Body of pancreas (tissue), 4 donors: ENCODE data around the gene DAB1.

Source experiments
- CTCF ChIP-seq, 7 experiments: fragments of 450-650 bp in 4 of 7; fragments of 200-600 bp in 3 of 7; sonication (generic) in 3 of 7; IDR thresholded peaks; one replicate each; pipeline ENCODE4 v1.5.1; 2016 to 2019; ENCODE audit warnings: antibody characterized with exemption in 7 of 7
- POLR2A ChIP-seq, 3 donors: fragments of 450-650 bp; IDR thresholded peaks; one replicate each; pipeline ENCODE4 v1.6.1; 2016; ENCODE audit warnings: antibody characterized with exemption in 3 of 3, mild to moderate bottlenecking in 2 of 3

GRCh38 chr1:57279909-57280666 lies 143.8 kb downstream of the DAB1 start:
- TF ChIP-seq CTCF (IDR thresholded peaks at IDR 0.05): no peak
- TF ChIP-seq POLR2A (IDR thresholded peaks at IDR 0.05): no peak
